Mesenteric fat pad (tissue), 1 donor: ENCODE results near the gene ACBD4. TPM values are rescaled to one million over a fixed set of nuclear protein-coding genes. Genes with fewer than 3 reads are reported as not detected.
A peak's percentile ranks its signal among the peaks of the same experiment; 100 is the strongest.

Experiments used
- DNase-seq: peaks from one replicate; pipeline ENCODE4 v3.0.0-alpha.2; 2020; ENCODE audit warnings: low spot score
- total RNA-seq: library from RNA; stranded (reverse); fragmentation: NEBNext Ultra II Directional; extraction: Animal tissue kit (Norgen Biotek cat#: 25700); gene quantifications from one replicate; pipeline ENCODE4 v1.2.1, GENCODE V29; 2021
- donor health status: DM: yes; HTN: yes; CAD: no.

ACBD4 gene
- total RNA-seq, 1 donor from 2014 or later, result 10.9 TPM

DNA sequence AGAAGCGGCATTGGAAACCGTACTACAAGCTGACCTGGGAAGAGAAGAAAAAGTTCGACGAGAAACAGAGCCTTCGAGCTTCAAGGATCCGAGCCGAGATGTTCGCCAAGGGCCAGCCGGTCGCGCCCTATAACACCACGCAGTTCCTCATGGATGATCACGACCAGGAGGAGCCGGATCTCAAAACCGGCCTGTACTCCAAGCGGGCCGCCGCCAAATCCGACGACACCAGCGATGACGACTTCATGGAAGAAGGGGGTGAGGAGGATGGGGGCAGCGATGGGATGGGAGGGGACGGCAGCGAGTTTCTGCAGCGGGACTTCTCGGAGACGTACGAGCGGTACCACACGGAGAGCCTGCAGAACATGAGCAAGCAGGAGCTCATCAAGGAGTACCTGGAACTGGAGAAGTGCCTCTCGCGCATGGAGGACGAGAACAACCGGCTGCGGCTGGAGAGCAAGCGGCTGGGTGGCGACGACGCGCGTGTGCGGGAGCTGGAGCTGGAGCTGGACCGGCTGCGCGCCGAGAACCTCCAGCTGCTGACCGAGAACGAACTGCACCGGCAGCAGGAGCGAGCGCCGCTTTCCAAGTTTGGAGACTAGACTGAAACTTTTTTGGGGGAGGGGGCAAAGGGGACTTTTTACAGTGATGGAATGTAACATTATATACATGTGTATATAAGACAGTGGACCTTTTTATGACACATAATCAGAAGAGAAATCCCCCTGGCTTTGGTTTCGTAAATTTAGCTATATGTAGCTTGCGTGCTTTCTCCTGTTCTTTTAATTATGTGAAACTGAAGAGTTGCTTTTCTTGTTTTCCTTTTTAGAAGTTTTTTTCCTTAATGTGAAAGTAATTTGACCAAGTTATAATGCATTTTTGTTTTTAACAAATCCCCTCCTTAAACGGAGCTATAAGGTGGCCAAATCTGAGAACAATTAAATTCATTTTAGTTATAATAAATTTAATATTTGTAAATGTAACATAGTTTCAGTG, 14.5 kb downstream of the ACBD4 start:
- DNase-seq, result no peak

DNA sequence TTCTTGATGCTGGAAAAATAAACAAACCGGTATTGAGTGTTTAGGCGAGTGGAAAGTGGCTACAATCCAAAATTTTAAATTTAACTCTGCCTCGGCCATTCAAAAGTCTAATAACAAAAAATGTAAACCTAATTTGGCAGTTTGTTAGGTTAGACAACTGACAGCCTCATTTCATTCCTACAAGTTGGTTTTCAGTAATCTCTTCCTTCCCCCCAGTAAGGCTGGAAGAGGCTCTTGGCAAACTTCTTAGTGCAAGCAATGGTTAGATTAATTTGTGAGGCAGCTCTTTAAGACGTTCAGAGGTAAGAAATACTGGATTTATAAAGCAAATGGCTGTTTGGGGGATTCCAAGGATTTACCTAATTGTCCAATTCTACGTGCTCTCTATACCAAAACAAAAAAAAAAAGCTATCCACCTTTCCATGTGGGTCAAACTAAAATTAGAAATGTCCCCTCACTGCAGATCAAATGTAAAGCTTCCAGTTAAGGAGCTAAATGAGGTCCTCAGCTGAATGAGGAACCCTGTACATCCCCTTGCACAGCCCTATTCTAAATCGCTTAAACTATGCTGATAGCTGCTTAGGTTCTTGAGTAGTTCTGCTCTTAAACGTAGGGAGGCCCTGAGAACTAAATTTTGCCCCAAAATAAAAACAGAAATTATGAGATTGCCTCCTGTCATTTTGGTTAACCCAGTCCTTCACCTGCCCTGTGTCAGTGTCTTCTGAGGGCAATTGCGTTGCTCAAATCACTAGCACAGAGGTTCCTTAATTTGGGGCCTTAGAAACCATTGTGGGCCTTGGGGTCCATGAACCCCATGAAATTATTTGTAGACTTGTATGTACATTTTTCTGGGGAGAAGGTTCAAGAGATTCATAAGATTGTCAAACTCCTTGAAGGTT, 15.7 kb downstream of the ACBD4 start:
- no peak for DNase-seq

DNA sequence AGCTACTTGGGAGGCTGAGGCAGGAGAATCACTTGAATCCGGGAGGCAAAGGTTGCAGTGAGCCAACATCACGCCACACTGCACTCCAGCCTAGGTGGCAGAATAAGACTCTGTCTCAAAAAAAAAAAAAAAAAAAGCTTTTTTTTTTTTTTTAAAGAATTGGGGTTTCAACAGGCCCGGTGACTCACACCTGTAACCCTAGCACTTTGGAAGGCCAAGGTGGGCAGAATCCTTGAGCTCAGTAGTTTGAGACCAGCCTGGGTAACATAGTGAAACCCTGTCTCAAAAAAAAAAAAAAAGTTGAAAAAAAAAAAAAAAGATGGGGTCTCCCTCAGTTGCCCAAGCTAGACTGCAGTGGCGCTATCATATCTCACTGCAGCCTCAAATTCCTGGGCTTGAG, 19.5 kb downstream of the ACBD4 start:
- DNase-seq, result no peak

DNA sequence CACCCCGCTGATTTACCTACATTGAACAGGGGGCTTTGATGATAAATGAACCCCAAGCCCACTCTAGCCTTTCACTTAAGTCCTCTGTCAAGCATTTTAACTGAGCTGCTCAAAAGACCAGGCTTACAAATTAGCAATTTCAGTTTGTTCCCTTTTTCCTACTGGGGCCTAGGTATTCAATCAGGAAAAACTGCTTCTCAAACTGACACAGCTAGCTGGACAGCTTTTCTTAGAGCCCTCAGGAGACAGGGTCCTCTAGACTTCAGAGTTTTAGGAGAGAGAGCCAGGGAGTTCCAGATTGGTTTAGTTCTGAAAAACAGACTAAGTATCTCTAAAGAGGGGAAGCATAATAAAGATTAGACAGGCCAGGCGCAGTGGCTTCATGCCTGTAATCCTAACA, 20.0 kb downstream of the ACBD4 start:
- DNase-seq, result no peak

DNA sequence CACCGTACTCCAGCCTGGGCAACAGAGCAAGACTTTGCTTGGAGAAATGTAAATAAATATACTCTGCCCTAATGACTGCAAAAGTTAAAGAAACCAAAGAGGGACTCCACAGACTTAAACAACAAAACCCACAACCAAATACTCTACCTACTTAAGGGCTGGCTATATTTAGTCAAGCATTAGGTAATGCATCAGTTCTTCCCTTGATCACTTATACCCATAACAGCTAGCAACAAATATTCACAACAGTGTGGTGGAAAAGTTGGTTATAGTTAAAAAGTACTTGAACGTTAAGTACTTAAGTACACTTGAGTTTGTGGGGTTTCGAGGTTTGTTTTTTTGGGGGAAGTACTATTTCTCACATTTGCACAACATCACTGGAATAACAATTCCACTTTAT, 20.8 kb downstream of the ACBD4 start:
- DNase-seq, result no peak

DNA sequence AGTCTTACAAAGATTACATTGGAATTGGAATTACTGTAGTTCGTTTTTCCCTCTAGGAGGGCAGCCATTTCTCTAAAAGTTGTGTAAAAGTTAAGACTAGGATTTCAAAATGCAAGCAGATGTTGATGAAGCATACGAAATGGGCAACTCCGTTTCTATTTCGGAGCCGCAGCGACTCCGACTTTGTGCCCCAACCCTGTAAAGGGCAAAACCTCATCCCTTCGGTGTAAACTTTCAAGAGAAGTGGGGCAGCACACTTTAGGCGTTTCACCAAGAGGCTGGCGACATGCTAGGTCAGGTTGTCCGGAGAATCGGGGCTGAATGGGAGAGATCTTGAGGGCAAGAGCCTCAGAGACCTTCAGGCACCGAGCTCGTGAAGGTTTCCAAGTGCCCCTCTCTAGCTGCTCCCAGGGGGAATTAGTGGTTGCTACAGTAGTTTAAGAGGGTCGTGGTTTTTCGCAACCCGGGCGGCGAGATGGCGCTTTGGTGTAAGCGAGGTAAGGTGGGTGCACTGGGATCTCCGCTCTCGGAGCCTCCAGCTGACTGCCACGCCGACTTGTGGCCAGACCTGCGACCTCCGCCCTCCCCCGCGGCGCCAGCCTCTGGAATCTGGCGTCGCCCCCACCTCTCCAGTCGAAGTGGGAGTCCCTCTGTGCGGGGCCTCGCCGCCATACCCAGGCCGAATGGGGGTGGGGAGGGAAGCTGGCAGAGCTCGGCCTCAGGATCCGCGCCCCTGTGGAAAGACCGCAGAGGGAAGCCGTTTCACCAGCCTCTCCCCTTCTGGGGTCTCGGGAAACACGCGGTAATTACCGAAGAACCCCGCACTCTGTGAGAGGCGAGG, 25.2 kb downstream of the ACBD4 start:
- peak; percentile 91 for DNase-seq

DNA sequence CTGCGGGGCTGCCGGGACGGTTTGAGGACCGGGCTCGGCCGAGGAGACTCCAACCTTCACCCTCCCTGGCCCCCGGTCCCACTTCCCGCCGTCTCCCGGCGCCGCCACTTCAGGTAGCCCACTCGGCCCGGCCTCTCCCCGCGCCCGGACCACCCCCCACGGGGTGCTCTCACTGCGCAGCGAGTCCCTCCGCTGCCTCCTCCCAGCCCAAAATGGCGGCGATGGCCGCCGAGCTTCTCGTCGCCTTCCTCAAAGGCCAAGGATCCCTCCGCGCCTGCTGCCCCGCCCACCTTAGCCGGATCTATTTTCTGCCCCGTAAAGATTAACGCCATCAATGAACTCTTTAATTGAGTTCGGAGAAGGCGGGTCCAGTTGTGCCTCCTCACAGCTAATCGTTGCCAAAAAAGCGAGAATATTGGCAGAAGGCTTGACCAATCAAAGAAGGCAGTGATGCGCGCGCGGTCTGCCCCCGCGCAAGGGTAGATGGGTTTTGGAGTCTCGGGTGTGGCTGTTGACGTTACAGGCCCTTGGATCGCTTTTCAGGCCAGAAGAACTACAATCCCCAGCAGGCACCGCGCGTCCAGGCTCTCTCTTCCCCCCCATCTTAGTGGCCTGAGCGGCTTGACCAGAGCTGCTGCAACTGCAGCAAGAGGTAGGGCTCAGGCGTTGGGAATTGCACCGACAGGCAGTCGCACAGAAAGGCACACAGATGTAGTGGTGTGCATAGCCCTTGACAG, 26.0 kb downstream of the ACBD4 start, which contains the start of gene HEXIM2:
Gene HEXIM2 (plus strand): TSS at position 588 of the 737 bp plus-strand sequence. CDS start 919 bp downstream, outside the sequence.
- DNase-seq, result peak; percentile 98

DNA sequence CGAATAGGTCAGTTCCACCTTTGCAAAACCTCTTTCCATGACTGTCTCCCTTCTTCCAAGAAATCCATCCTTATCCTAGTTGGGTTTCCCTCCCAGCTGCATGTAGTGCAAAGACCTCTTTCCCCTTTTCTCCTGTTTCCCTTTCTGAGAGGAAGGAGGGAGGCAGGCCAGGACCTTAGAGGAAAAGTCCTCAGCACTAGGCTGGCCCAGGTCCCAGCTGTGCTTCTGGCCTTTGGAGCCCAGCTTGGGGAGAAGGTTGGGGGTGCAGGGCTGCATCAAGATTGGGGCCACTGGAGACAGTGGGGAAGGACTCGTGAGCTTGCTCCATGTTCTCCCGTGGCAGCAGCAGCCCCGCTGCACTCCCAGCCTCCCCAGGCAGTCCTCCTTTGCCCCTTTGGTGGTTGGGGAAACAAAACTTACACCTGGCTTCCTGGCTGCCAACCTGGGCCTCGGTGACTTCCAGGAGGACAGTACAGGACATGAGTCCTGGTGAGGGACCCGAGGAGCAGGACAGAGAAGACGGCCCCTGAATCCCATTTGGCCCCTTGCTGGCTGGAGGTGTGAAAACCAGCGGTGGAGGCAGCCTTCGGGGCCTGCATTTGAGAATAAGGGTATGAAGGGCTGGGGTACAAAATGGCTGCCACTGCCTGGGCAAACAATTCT, 26.7 kb downstream of the ACBD4 start:
- no peak for DNase-seq

DNA sequence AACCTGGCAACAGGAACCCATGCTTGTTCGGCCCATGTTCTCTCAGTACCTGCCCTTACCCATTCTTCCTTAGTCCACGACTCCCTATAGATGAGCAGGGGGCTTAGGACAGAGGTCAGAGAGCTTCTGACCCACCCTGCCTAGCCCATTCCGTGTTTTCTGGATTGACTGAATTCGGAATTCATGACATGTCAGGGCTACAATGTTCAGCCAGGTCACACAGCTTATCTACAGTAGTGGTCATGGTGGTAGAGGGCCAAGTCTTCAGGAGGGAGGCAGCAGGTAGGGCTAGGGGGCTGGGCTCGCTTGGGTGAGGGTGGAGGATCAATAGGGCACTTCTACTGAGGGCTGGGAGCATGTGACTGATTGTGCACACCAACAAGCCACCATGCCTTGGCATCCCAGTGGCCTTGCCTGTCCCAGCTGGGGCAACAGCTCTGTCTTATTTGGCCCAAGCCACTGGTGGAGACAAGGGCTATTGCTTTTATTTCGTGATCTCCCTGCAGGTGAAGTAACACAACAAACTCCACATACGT, 29.3 kb downstream of the ACBD4 start:
- DNase-seq, result no peak

DNA sequence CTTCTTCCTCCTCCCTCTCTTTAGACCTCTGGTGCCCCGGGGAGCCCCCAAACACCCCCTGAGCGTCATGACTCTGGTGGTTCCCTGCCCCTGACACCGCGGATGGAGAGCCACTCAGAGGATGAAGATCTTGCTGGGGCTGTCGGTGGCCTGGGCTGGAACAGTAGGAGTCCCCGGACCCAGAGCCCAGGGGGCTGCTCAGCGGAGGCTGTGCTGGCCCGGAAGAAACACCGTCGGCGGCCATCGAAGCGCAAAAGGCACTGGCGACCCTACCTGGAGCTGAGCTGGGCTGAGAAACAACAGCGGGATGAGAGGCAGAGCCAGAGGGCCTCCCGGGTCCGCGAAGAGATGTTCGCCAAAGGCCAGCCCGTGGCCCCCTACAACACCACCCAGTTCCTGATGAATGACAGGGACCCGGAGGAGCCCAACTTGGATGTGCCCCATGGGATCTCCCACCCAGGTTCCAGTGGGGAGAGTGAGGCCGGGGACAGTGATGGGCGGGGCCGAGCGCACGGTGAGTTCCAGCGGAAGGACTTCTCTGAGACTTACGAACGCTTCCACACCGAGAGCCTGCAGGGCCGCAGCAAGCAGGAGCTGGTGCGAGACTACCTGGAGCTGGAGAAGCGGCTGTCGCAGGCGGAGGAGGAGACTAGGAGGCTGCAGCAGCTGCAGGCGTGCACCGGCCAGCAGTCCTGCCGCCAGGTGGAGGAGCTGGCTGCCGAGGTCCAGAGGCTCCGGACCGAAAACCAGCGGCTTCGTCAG, 33.7 kb downstream of the ACBD4 start:
- DNase-seq, result no peak

DNA sequence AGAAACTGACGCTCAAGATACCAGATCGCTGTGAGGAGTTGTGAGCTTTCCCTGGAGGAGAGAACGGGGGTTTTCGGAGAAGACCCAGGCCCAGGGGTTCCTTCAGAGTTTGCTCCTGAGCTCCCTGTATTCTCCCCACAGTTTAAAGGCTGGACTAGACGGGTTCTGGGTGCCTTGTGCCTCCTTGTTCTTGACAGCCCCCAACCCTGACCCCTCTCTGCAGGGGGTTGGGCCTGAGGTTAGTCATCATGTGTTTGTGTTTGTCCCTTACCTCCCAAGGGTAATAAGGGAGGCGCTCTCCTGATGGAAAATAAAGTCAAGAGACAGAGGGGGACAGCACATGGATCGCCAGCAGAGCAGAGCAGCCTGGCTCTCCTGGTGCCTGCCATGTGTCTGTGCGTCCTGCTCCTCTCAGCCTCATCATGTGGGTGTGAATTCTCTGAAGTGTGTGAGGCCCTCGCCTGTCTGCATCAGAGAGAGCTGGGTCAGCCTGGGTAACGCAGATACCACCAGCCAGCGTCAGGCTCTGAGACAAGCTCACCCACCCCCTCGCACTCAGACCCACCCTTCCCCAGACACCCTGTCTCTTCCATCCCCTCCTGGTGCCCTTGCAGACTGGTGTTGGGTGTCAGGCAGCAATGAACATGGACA, 34.9 kb downstream of the ACBD4 start:
- no peak for DNase-seq

DNA sequence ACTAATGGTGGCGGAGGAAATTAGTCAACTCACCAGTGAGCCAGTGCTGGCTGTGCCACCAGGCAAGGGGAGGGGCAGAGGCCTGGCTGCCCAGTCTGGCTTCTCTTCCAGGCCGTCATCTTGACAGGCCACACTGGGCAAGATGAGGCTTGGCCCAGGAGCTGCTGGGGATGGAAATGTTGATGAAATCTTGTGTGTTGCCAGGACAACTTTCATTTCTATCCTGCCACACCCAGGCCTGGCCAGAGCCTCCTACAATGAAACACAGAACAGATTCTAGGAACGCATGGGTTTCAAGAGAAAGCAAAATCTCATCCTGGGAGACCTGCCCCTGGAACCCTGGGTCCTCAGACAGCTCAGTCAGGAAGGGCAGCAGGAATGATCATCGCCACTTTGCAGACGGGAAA, 35.4 kb downstream of the ACBD4 start:
- no peak for DNase-seq

DNA sequence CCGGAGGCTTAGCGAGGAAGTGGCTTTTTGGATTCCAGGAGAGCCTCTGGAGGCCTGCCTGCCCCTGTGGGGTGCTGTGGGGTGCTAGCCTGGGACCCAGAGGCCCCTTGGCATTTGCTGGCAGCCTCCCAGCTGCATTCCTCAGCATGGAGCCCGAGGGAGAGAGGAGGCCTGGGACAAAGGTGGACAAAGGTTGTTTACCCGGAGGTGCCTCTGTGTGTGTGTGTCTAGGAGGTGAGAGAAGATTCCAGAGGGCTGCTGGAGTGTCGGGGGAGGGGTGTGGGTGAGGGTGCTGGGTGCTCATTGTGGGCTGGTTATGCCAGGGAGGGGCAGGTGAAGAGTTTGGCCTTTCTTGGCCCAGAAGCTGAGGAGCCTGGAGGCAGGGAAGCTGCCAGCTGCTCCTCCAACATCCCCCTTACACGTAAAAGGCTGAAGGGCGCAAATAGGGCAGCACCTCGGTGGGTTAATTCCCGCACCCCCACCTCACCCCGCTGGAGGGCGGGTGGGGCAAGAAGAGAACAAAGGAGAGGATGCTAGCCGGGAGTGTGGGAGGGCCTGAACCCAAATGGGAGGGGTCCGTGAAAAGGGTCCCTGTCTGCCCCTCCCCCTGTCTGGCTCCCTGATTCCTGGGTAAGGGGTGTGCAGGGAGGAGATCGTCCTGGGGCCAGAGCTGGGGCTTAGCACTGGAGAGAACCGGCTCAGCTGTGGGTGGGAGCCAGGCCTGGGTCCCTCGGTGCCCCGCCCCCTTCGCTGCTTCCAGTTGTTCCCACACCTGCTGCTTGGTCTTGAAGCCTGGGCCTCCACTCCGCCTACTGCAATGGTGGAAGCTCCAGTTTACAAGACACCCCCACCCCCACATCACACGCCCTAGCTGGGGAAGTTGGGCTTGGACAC, 36.1 kb downstream of the ACBD4 start:
- DNase-seq, result no peak

DNA sequence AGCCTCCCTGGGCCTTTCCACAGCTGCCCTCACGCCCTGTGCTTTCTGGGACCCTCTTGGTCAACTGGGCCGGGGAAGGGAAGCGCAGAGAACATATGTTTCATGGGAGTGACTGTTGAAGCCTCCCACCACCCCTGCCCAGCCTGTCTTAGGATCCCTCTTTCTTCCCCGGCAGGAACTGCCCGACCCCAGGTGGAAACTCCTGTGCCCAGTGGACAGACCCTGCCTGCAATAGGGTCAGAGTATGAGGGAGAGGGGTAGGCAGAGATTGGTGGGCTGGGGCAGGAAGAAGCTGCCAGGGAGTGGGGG, 36.7 kb downstream of the ACBD4 start:
- no peak for DNase-seq

DNA sequence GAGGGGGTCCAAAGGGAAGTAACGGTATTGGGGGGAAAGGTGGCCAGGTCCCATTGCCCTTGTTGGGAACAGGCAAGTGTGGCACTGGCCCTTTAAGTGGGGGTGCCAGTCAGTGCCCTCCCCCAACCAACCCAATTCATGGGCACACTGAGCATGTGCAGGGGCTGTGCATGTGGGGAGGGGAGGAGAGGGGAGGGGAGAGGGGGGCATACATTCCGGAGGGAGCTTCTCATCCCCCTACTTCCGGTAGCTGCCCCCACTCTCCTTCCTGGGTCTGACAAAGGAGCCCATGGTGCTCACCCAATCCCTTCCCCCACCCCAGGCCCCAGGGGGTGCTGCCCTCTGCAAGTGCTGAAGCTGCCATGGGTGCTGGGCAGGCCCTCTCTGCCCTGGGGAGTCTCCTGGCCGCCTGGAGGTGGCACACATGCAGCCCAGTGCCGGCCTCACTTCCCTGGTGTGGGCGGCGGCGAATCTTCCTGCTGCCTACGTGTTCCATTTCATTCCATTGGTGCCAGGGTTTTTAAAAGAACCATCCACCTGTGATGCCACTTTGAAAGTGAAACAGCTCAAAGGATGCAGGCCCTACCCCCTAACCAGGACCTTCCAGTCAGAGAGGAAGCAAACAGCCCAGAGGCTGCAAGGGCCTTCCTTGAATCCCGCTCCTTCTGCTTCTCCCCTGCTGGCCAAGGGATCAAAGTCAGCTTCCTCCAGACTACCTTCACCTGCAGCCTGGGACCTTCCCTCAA, 37.2 kb downstream of the ACBD4 start:
- no peak for DNase-seq

DNA sequence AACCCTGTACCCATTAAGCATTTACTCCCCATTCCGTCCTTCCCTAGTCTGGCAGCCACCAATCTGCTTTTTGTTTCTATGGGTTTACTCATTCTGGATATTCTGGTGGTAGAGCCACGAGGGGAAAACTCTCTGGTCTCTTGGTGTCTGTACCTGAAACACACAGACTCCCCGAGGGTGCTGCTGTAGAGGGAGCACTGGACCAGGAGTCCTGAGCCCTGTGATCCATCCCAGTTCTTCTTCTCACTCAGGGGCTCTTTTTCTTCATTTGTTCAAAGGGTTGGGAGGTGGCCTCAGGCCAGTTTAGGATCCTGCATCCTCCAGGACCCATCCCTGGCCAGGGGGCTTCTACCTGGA, 40.2 kb downstream of the ACBD4 start:
- no peak for DNase-seq

DNA sequence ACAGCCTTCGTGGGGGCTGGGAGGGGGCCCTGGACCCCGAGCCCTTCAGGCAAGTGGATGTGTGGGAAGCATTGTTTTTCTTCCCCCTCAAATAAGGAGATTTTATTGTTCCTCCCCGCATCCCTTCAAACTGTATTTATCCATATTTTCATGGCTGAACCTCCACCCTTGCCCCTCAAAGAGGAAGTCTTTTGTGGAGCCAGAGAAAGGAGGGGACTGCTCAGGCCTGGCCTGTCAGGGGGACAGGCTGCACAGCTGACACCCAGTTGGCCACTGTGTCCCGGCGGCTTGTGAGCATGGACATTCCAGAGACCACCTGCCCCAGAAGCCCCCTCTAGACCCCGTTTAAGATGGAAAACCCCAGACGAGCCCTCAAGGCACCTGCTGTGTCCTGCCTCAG, 42.1 kb downstream of the ACBD4 start:
- DNase-seq, result no peak
